Measurements from ENCODE around the gene PRKAG2. TPM values are rescaled to one million over a fixed set of nuclear protein-coding genes. Genes with fewer than 3 reads are reported as not detected.

Gene PRKAG2
- total RNA-seq, 4 donors from 2014 or later: 7.5 to 14.3 (median 12.2) TPM

DNA sequence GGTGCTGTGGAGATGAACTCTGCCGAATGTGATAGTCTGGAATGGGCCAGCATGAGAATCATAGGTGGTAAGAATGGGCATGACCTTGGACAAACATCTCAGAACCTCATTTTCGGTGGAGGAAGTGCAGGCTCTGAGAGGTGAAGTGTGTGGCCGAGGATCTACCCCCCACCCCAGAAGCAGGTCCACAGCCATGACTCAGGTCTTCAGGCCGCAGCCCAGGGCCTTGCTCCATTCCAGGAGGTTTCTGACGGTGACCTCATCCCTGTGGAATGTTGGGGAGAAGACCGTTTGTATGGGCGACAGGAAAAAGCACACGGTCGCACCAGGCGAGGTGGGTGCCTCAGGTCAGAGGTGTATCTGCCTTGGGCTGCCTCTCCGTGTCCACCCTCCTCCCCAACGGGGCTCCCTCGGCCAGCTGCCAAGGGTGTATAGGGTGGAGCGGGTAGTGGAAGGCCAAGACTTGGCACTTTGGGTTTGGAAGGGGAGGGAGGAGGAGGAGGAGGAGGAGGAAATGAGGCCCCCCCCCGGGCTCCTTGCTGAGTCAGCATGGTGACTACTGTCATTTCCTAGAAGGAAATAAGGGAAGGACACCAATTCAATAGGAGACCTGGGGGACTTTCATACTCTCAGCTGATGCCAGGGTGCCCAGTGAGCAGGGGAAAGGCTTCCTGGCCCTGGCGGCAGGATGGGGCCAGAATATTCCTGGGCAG, 189.2 kb downstream of the PRKAG2 start:
- 30 to 40% methylated on average over 14 to 16 of the region's 16 CpGs for WGBS, 2 donors
- intact Hi-C loops (cut with DNase I; ENCODE audit: low total_unique reads): no loop called here
- H3K4me3 ChIP-seq (ENCODE audit: low read depth, poor library complexity, severe bottlenecking): no peak overlapping the region
- DNase-seq (ENCODE audit: low spot score in 2 of 2): peak; percentile 69 to 92
- TF ChIP-seq POLR2A (IDR thresholded peaks at IDR 0.05) (no peak), CTCF (IDR thresholded peaks at IDR 0.05) (no peak)

- no peak overlapping the region for H3K4me3 ChIP-seq (ENCODE audit: low read depth, poor library complexity, severe bottlenecking)
- TF ChIP-seq CTCF (IDR thresholded peaks at IDR 0.05) (no peak), POLR2A (IDR thresholded peaks at IDR 0.05) (no peak)
- 82 to 87% methylated on average over 2 of the region's 2 CpGs for WGBS, 2 donors
- DNase-seq (ENCODE audit: low spot score in 2 of 2): no peak
- intact Hi-C loops (cut with DNase I; ENCODE audit: low total_unique reads): no loop called here
Observed at GRCh38 chr7:151686826-151687225, 190.1 kb downstream of the PRKAG2 start.

- 84% methylated on average over 13 of the region's 13 CpGs for WGBS, 2 donors
- no peak overlapping the region for H3K4me3 ChIP-seq (ENCODE audit: low read depth, poor library complexity, severe bottlenecking)
- intact Hi-C loops (cut with DNase I; ENCODE audit: low total_unique reads): no loop called here
- peak in 1 of 2 donors; percentile 80 for DNase-seq (ENCODE audit: low spot score in 2 of 2)
- TF ChIP-seq CTCF (IDR thresholded peaks at IDR 0.05) (no peak), POLR2A (IDR thresholded peaks at IDR 0.05) (no peak)
Observed at GRCh38 chr7:151686016-151686766, 190.7 kb downstream of the PRKAG2 start.

- intact Hi-C loops (cut with DNase I; ENCODE audit: low total_unique reads): no loop called here
- TF ChIP-seq CTCF (IDR thresholded peaks at IDR 0.05): no peak
- TF ChIP-seq POLR2A (IDR thresholded peaks at IDR 0.05): no peak
- WGBS, 2 donors: 91 to 93% methylated on average over 13 of the region's 13 CpGs
- H3K4me3 ChIP-seq (ENCODE audit: low read depth, poor library complexity, severe bottlenecking): no peak overlapping the region
- peak in 1 of 2 donors; percentile 80 for DNase-seq (ENCODE audit: low spot score in 2 of 2)
Observed at GRCh38 chr7:151684408-151685175, 192.3 kb downstream of the PRKAG2 start.

DNA sequence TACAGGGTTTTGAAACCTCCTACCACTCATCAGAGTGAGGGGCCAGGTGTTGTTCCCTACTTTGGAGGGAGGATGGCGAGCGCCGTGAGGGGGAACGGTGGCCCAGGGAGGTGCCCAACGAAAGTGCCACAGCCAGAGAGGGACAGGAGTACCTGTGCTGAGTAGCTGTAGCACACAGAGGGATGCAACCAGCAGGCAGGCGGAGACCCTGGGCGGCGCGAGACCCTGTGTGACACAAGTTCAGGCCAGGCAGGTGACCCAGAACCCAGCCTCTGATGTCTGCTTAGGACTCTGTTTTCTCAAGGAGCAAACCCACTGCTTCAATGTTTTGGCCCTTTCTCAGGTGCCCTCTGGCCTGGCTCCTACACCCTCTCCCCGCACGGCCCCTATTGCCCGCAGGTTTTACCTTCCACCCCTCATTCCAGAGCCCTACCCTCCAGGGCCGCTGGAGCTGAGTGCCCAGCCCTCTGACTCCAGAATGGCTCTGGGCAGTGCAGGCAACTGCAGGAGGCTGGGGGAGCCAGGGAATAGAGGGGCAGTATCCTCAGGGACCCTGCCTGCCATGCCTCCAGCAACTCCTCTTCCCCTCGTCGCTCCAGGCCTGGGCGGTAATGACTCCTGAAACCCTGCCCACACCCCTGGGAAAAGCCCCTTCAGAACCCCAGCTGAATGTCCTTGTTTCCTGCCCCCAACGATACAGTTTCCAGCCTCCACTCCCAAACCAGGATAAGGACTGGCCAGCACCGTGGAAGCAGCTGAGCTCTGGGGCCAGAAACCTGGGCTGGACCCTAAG, 193.1 kb downstream of the PRKAG2 start:
- peak in 1 of 2 donors; percentile 82 for DNase-seq (ENCODE audit: low spot score in 2 of 2)
- 90 to 91% methylated on average over 18 of the region's 18 CpGs for WGBS, 2 donors
- H3K4me3 ChIP-seq (ENCODE audit: low read depth, poor library complexity, severe bottlenecking): no peak overlapping the region
- TF ChIP-seq POLR2A (IDR thresholded peaks at IDR 0.05) (no peak), CTCF (IDR thresholded peaks at IDR 0.05) (no peak)
- intact Hi-C loops (cut with DNase I; ENCODE audit: low total_unique reads): no loop called here

Measured in lower leg skin (tissue), 4 donors.